HFFc6 (cell line): ENCODE measurements around the gene ZFYVE28. TPM values are rescaled to one million over a fixed set of nuclear protein-coding genes. Genes with fewer than 3 reads are reported as not detected.

Experiments
- DNase-seq: peaks from one replicate; pipeline ENCODE4 v3.0.0-alpha.2; 2018
- H3K27ac Mint-ChIP-seq: 2 replicates; pipeline ENCODE4 v1.8.0; 2020; ENCODE audit warnings: mild to moderate bottlenecking, mixed read lengths
- H3K27me3 Mint-ChIP-seq: 2 replicates; pipeline ENCODE4 v1.8.0; 2021; ENCODE audit warnings: mild to moderate bottlenecking, moderate library complexity, mixed read lengths; ENCODE audit not compliant: insufficient read depth
- H3K36me3 Mint-ChIP-seq: 2 replicates; pipeline ENCODE4 v1.8.0; 2021; ENCODE audit warnings: low read depth, mixed read lengths
- H3K4me1 Mint-ChIP-seq: 2 replicates; pipeline ENCODE4 v1.8.0; 2020; ENCODE audit warnings: low read depth, mixed read lengths
- H3K4me3 Mint-ChIP-seq: 2 replicates; pipeline ENCODE4 v1.8.0; 2020; ENCODE audit warnings: mild to moderate bottlenecking, moderate library complexity, mixed read lengths
- H3K9me3 Mint-ChIP-seq: 2 replicates; pipeline ENCODE4 v1.8.0; 2020; ENCODE audit warnings: mild to moderate bottlenecking, mixed read lengths
- CTCF ChIP-seq: fragments of 200-600 bp; sonication (generic); IDR thresholded peaks from 2 replicates; pipeline ENCODE4 v1.5.0; 2021; ENCODE audit warnings: antibody characterized with exemption, mild to moderate bottlenecking
- total RNA-seq, 6 experiments: library from RNA; stranded (reverse); fragmentation: NEBNext Ultra II Directional; extraction: Animal tissue kit (Norgen Biotek cat#: 25700); gene quantifications; 2 replicates in 1 of 6; 3 replicates in 5 of 6; pipeline ENCODE4 v1.2.3, GENCODE V29; 2021

Gene ZFYVE28
- total RNA-seq, 6 experiments from 2014 or later = 1.8 to 5.4 (median 2.2) TPM

GRCh38 chr4:2461246-2461960 is 43.0 kb upstream of the ZFYVE28 start:
- peaks cover 7% of the 10 kb centered on the region; the same call in 1 of the 2 replicates for H3K4me1 Mint-ChIP-seq
- H3K4me3 Mint-ChIP-seq = peak overlapping the region; percentile 77
- H3K27ac Mint-ChIP-seq = no peak overlapping the region
- TF ChIP-seq CTCF = no peak
- DNase-seq = no peak
- no peaks in the 10 kb centered on the region for H3K36me3 Mint-ChIP-seq
- H3K9me3 Mint-ChIP-seq = no peaks in the 10 kb centered on the region
- H3K27me3 Mint-ChIP-seq = peaks cover 3% of the 10 kb centered on the region

- Mint-ChIP-seq H3K27ac (no peak overlapping the region), H3K4me1 (peaks cover 7% of the 10 kb centered on the region; the same call in 1 of the 2 replicates), H3K36me3 (no peaks in the 10 kb centered on the region), H3K9me3 (no peaks in the 10 kb centered on the region), H3K4me3 (no peak overlapping the region), H3K27me3 (peaks cover 3% of the 10 kb centered on the region)
- no peak for DNase-seq
- TF ChIP-seq CTCF = no peak
Measured at GRCh38 chr4:2459589-2460349, 41.3 kb upstream of the ZFYVE28 start.

- Mint-ChIP-seq H3K9me3 (no peaks in the 10 kb centered on the region), H3K27me3 (peaks cover 3% of the 10 kb centered on the region), H3K4me1 (peaks cover 7% of the 10 kb centered on the region; the same call in 1 of the 2 replicates), H3K27ac (no peak overlapping the region), H3K36me3 (no peaks in the 10 kb centered on the region), H3K4me3 (no peak overlapping the region)
- no peak for TF ChIP-seq CTCF
- no peak for DNase-seq
Measured at GRCh38 chr4:2458546-2459491, 40.4 kb upstream of the ZFYVE28 start.

- H3K27ac Mint-ChIP-seq = no peak overlapping the region
- peaks cover 3% of the 10 kb centered on the region for H3K27me3 Mint-ChIP-seq
- no peak for DNase-seq
- no peaks in the 10 kb centered on the region for H3K36me3 Mint-ChIP-seq
- no peaks in the 10 kb centered on the region for H3K9me3 Mint-ChIP-seq
- H3K4me1 Mint-ChIP-seq = peaks cover 7% of the 10 kb centered on the region; the same call in 1 of the 2 replicates
- no peak for TF ChIP-seq CTCF
- no peak overlapping the region for H3K4me3 Mint-ChIP-seq
Measured at GRCh38 chr4:2457481-2458295, 39.2 kb upstream of the ZFYVE28 start.
